HG02981 (cell line): ENCODE data around the gene ADPGK.
"Not testable (repeated sequence)": the region's sequence is repeated elsewhere in the genome, so short reads cannot be mapped to it uniquely, and the experiment has no call there.

Experiments
- ATAC-seq: cut with Tn5 transposase; IDR thresholded peaks from one replicate; pipeline ENCODE4 v1.9.1; 2021; ENCODE audit warnings: mild to moderate bottlenecking, moderate library complexity; ENCODE audit not compliant: unreplicated experiment

ADPGK gene

DNA sequence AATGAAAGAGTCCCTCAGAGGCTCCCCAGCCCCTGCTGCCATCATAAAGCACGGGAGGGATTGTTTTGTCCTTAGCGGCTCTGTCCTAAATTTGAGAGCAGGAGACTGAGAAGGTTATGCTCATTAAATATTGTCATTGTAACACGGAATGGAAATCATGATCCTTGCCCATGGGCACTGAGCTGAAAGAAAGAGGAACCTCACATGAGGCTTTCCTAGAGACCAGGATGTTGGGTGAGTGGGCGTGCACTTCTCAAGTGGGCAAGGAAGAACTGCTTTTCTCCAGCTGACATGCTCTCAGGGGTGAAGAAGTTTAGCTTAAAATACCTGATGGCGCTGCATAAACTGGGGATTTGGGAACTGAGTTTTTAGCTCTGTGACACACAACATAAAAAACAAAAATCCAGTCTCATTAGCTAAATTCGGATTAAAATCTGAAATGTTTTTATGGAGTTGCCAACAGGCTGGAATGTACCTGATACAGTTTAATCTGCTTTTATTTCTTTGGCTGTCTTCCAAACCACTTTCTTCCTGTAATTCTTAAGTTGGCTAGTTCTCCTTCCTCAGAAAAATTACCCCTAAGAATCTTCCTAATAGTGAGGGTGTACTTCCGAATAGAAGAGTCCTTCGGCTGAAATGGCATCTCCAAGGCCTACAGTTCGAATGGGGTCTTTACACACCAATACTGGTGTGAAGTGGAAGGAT is 31.7 kb downstream of the ADPGK start:
- ATAC-seq, result no peak

DNA sequence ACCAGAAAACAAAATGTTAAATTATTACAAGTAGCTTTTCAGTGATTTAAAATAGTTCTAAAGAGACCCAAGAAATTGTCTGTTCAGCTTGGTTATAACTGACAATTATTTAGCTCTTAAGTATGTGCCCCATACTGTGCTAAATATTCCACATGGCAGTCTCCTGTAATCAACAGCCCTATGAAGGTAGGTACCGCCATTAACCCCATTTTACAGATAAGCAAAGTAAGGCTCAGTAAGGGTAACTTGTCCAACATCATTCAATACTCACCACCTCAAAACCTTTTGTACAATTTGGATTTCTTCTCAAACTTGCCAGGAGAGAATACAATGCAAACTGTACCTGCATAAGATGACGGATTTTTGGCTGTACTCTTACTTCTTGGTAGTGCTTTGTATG is 33.9 kb downstream of the ADPGK start:
- no peak for ATAC-seq

DNA sequence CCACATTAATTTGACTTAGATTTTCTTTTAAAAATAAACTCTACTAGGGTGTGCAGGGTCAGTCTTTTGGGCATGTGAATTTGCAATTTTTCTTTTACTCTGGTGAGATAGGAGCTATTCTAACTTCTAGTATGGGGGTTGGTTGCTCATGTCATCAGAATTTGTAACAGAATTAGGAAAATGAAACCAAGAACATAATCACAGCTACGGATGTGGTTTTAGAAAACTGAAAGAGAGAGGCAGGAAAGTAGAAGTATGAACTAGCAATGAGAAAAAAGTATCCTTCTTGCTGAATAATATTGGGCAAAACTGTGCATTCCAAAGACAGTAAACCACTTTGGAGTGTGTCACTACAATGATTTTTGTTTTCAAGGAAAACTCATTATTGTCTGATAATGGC is 43.3 kb downstream of the ADPGK start:
- peak; percentile 90 for ATAC-seq

DNA sequence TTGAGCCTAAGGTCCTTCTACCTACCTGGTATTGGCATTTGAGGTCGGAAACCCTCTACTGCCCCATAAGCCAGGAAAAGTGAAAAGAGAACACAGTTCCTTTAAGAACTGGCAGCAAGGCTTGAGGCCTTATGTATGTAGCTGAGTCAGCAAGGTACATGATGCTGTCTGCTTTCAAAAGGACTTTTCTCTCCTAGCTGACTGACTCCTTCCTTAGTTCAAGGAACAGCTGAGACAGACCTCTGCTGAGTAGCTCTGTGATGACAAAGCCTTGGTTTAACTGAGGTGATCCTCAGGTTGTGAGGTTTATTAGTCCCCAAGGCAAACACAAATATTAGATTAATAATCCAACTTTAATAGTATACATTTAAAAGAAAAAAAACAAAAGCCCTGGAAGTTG is 45.8 kb downstream of the ADPGK start:
- no peak for ATAC-seq

DNA sequence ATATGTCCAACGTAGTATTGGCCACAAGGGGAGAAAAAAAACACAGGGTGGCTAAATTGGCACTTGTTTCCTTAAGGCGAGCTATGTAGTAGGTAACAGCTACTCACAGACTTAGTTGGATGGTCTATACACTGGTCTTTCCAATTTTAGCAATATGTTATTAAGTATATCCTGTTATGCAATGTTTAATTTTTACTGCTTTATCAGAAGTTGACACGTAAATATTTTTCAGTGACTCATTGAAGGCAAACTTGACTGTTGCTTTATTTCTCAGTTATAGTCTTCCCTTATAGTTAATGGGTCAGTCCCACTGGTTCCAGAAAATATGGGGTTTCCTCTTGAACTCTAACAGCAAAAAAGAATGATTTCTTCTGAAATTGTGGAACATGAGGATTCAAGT is 46.5 kb downstream of the ADPGK start:
- ATAC-seq, result no peak

DNA sequence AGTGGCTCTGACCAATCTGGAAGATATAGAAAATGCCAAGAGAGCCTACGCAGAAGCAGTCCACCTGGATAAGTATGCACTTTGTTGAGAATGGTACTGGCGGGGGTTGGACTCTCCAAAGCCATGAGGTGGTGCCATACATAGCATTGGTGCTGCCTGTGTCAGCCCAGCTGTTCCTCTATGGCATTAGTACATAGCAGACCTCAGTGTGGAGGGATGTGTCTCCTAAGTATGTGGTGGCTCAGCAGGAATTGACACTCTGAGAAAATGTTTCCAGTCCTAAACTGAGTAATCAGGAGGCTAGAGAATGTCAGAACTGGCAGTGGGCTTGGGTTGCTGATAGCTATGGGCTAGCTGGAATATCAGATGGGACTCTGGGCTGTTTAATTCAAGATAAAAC is 48.4 kb downstream of the ADPGK start:
- ATAC-seq, result no peak

DNA sequence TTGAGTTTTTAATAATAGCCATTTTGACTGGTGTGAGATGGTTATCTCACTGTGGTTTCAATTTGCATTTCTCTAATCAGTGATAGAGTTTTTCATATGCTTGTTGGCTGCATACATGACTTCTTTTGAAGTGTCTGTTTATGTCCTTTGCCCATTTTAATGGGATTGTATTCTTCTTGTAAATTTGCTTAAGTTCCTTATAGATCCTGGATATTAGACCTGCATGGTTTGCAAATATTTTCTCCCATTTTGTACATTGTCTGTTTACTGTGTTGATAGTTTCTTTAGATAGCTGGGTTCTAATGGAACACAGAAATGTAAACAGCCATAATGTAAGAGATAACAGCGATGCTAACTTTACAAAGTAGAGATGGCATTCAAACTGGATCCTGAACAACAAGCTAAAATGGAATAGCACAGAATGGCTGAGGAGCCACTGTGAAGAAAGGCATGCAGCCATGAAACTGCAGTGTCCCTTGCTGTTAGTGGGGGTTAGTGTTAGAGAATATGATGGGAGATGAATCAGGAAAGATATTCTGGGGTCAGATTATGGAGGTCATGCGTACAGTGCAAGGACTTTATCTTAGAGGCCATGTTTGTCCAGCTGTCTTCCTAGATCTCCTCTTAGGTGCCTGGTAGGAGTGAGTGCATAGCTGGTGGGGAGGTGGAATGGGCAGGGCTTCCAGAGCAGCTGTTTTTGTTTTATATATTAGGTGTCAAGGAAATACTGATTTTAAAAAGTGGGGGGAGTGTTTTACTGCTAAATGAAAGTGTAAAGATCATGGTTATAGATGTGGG is 49.4 kb downstream of the ADPGK start:
- no peak for ATAC-seq

DNA sequence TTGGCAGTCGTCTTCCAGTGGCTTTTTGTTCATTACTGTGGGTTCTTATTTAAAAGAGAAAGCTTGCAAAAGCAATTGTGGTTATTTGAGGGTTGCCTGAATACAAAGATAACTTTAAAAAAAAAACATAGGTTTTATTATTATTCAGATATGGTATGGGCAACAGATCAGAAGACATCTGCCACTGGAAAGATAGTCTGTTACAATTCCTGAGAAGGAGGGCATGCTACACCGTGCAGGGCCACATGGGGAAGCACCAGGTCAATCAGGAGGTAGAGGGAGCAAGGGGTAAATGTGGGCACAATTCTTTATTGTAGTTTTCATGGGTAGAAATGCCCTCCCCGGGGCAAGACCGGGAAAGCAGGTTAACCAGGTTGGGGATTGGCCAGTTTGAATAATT is 51.0 kb downstream of the ADPGK start:
- no peak for ATAC-seq

DNA sequence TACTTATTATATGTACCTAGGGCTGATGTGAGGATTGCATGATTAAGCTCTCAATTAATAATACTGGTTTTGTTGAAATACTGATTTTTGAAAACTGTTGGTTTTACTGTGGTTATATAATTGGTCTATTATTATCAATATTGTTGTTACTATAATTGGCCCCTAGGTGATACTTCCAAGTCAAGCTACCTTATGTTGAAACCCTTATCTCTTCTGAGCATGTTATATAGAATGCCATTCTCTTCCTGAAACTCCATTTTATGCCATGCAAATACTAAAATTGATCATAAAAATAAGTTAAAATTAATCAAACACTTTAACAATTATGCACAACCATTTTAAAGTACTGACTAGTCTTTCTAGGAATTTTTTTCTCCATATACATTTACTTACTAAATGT is 51.5 kb downstream of the ADPGK start:
- no peak for ATAC-seq

DNA sequence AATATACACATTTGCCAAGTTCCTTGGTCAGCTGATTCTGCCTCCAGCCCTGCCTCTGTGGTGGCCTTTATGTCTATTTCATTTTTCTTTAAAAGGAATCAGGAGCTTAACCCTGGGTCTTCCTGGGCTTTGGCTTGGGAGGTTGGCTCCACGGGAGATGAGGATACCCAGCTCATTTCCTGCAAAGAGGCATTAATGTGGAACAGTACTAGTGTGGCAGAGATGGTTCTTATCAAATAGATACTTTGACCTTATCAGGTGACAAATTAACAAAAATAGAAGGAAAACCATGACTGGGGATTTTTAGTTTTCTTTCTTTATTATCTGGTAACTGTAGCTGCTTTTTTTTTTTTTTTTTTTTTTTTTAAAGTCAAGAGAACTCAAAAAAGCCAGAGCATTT is 54.7 kb downstream of the ADPGK start:
- no peak for ATAC-seq

DNA sequence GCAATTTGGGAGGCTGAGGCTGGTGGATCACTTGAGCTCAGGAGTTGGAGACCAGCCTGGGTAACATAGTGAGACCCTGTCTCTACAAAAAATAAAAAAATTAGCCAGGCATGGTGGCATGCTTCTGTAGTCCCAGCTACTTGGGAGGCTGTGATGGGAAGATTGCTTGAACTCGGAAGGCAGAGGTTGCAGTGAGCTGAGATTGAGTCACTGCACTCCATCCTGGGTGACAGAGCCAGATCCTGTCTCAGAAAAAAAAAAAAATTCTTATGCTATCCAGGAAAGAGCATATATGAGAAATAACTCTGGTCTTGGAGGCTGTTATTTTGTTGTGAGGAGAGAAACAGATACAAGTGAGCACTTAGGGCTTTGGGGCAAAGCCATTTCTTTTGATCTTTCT is 55.3 kb downstream of the ADPGK start:
- ATAC-seq, result not testable (repeated sequence)

DNA sequence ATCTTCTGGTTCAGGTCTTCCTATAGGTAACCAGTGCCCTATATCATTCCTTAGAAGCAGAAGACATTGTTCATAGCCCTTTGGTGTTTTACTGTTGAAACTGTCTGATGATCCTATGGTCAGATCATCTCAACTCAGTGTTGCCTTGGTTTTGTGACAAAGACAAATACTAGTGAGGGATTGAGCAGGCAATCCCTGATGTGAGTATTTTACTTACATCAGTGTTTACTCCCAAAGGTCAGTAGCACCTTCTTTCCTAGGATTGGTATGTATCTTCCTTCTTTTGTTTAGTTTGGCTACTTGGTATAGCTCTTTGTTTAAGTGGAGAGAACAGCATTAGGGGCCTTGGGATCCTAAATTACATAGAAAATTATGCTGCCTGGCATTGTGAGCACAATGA is 56.4 kb downstream of the ADPGK start:
- no peak for ATAC-seq

DNA sequence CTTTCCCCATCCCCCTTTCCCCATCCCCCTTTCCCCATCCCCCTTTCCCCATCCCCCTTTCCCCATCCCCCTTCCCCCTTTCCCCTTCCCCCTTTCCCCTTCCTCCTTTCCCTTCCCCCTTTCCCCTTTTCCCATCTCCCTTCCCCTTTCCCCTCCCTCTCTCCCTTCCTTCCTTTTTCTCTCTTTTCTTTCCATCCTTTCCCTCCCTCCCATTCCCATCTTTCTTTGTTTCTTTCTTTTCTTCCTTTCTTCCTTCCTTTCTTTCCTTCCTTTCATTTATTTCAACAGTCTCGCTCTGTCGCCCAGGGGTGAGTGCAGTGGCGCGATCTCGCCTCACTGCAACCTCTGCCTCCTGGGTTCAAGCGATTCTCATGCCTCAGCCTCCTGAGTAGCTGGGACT is 57.7 kb downstream of the ADPGK start:
- ATAC-seq, result not testable (repeated sequence)

DNA sequence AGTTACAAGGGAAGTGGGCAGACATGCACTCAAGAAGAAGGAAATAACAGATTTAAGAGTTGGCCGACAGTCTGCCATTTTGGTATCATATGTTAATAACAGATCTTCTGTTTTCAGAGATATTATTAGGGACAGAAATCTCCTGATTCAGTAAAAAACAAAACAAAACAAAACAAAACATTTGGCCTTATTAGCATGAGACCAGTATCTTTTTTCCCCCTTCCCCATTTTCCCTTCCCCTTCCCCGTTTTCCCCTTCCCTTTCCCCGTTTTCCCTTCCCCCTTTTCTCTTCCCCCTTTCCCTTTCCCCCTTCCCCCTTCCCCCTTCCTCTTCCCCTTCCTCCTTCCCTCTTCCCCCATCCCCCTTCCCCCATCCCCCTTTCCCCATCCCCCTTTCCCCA is 58.1 kb downstream of the ADPGK start:
- no peak for ATAC-seq

DNA sequence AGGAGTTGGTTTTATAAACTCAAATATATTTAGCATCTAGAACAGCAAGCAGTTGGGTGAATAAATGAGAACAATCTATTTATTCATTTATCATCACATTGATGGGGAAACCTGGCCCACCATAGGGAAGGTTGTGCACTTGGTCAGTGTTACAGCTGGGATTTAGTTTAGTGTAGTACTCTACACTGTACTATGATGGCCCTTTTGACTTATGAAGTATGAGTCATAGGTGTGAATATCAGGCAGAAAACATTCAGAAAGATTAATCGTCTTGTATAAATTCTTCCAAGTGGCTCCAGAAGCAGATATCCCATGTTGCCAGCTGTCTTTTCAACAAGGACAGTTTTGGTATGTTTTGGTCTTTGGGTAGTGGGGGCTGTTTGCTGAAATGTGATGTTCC is 59.5 kb downstream of the ADPGK start:
- ATAC-seq, result no peak

DNA sequence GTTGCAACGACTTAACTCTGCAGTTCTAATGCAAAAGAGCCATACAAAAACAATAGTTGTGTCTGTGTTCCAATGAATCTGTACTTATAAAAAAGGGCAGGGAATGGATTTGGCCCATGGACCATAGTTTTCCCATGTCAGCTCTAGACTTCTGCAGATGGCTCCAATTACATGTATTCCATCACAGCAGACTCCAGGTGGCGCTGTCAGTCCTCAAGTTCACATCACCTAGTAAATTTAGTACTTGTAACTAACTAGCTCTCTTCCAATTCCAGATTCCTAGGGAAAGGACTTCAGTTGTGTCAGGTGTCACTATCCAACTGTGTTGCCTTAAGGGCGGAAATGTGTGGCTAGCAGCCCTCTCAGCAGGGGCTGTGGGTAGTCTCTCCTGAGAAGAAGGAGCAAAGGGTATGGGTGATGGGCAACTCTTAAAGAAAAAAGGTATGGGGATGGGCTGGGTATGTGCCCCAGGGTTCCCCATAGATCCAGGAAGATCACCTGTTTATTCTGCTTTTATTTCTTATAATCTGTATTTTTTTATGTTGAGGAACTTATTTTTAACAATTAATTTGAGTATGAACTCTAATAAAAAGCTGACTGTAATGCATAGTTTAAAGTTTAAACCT is 61.4 kb downstream of the ADPGK start:
- ATAC-seq, result no peak

DNA sequence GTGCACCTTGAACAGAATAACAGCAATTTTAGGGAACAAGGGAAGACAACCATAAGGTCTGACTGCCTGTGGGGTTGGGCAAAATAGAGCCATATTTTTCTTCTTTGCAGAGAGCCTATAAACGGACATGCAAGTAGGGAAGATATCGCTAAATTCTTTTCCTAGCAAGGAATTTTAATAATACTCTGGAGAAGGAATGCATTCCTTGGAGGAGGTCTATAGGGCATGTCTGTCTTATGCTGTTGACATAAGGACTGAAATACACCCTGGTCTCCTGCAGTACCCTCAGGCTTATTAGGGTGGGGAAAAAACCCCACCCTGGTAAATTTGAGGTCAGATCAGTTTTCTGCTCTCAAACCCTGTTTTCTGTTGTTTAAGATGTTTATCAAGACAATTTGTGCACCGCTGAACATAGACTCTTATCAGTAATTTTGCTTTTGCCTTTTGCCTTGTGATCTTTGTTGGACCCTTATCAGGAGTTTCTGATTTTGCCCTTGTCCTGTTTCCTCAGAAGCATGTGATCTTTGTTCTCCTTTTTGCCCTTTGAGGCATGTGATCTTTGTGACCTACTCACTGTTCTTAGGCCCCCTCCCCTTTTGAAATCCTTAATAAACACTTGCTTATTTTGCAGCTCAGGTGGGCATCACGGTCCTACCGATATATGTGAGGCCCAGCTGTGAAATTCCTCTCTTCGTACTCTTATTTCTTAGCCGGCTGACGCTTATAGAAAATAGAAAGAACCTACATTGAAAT is 74.8 kb downstream of the ADPGK start:
- not testable (repeated sequence) for ATAC-seq

DNA sequence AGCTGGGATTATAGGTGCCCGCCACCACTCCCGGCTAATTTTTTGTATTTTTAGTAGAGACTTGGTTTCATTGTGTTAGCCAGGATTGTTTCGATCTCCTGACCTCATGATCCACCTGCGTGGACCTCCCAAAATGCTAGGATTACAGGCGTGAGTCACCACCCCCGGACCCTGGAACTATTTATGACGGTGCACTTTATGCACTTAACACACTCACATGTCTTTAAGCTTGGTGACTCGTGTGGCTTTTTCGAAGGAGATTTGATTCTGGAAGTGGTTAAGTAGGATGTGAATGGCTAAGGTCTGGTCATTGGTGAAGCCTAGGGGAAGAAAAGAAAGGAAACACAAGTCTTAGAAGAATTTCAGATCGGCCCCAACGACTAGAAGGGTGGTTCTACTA is 77.3 kb downstream of the ADPGK start:
- ATAC-seq, result no peak
